SJSA1 (cell line): ENCODE measurements around the gene TRPV6. TPM values are rescaled to one million over a fixed set of nuclear protein-coding genes. Genes with fewer than 3 reads are reported as not detected.

Source experiments
- DNase-seq, 2 experiments: peaks; one replicate each; pipeline ENCODE4 v3.0.0-alpha.2; 2015 to 2020; ENCODE audit warnings: low spot score in 2 of 2, low read depth in 1 of 2
- H3K27ac ChIP-seq: fragments of 250-450 bp; sonication (Bioruptor Pico); 2 replicates; pipeline ENCODE4 v1.5.1; 2020; ENCODE audit warnings: mild to moderate bottlenecking, moderate library complexity
- H3K27me3 ChIP-seq: fragments of 250-450 bp; sonication (Bioruptor Pico); replicated peaks from 2 replicates; pipeline ENCODE4 v1.5.1; 2020; ENCODE audit warnings: mild to moderate bottlenecking, moderate library complexity
- H3K36me3 ChIP-seq: fragments of 250-450 bp; sonication (Bioruptor Pico); 2 replicates; pipeline ENCODE4 v1.5.1; 2020; ENCODE audit warnings: mild to moderate bottlenecking
- H3K4me1 ChIP-seq: fragments of 250-450 bp; sonication (Bioruptor Pico); replicated peaks from 2 replicates; pipeline ENCODE4 v1.6.1; 2021; ENCODE audit warnings: mild to moderate bottlenecking
- H3K4me3 ChIP-seq: fragments of 250-450 bp; sonication (Bioruptor Pico); 2 replicates; pipeline ENCODE4 v1.5.1; 2020; ENCODE audit warnings: mild to moderate bottlenecking
- H3K9me3 ChIP-seq: fragments of 250-450 bp; sonication (Bioruptor Pico); replicated peaks from 2 replicates; pipeline ENCODE4 v1.5.1; 2020; ENCODE audit warnings: mild to moderate bottlenecking
- total RNA-seq: library from RNA; depleted of rRNA; stranded (reverse); fragments of >200 nt; shearing (Covaris generic); gene quantifications from 2 replicates; pipeline ENCODE4 v1.2.3, GENCODE V29; 2014

TRPV6 gene
- total RNA-seq, 1 experiment from 2014 or later = not detected

GRCh38 chr7:142854372-142855113 is 31.0 kb downstream of the TRPV6 start, which contains the start of gene EPHB6:
Gene EPHB6 (plus strand): TSS chr7:142855076. CDS start chr7:142863228, 8,152 bp downstream.
- Histone ChIP-seq H3K4me3 (peak within 1 kb of the TSS; percentile 57), H3K27ac (no peak within 1 kb of the TSS), H3K36me3 (no peaks in the 10 kb centered on the region), H3K4me1 (peaks cover 7% of the 10 kb centered on the region), H3K27me3 (peaks cover 32% of the 10 kb centered on the region), H3K9me3 (no peaks in the 10 kb centered on the region)
- DNase-seq = peak in 1 of 2 experiments; percentile 45

GRCh38 chr7:142853739-142854371 is 31.7 kb downstream of the TRPV6 start:
- peaks cover 32% of the 10 kb centered on the region for H3K27me3 ChIP-seq
- no peaks in the 10 kb centered on the region for H3K9me3 ChIP-seq
- H3K4me3 ChIP-seq = peak overlapping the region; percentile 57
- peak in 1 of 2 experiments; percentile 71 for DNase-seq
- H3K36me3 ChIP-seq = no peaks in the 10 kb centered on the region
- peaks cover 7% of the 10 kb centered on the region for H3K4me1 ChIP-seq
- no peak overlapping the region for H3K27ac ChIP-seq

GRCh38 chr7:142851919-142852318 is 33.6 kb downstream of the TRPV6 start:
- Histone ChIP-seq H3K4me3 (no peak overlapping the region), H3K4me1 (peaks cover 7% of the 10 kb centered on the region), H3K27me3 (peaks cover 32% of the 10 kb centered on the region), H3K27ac (no peak overlapping the region), H3K36me3 (no peaks in the 10 kb centered on the region), H3K9me3 (no peaks in the 10 kb centered on the region)
- no peak for DNase-seq

- H3K36me3 ChIP-seq = no peaks in the 10 kb centered on the region
- H3K4me1 ChIP-seq = peaks cover 7% of the 10 kb centered on the region
- H3K4me3 ChIP-seq = no peak overlapping the region
- no peak overlapping the region for H3K27ac ChIP-seq
- no peaks in the 10 kb centered on the region for H3K9me3 ChIP-seq
- no peak for DNase-seq
- H3K27me3 ChIP-seq = peaks cover 32% of the 10 kb centered on the region
These were observed 34.3 kb downstream of the TRPV6 start for GRCh38 chr7:142851269-142851668.

GRCh38 chr7:142847353-142847752 is 38.2 kb downstream of the TRPV6 start:
- Histone ChIP-seq H3K4me3 (no peak overlapping the region), H3K4me1 (no peaks in the 10 kb centered on the region), H3K36me3 (no peaks in the 10 kb centered on the region), H3K9me3 (no peaks in the 10 kb centered on the region), H3K27me3 (peaks cover 21% of the 10 kb centered on the region; the same call in 1 of the 2 replicates), H3K27ac (no peak overlapping the region)
- DNase-seq = no peak

GRCh38 chr7:142842251-142842766 is 43.2 kb downstream of the TRPV6 start:
- H3K27ac ChIP-seq = no peak overlapping the region
- H3K27me3 ChIP-seq = 0 out of 2 replicates have a peak, but pooled peaks cover 8% of the 10 kb centered on the region
- DNase-seq = no peak
- H3K36me3 ChIP-seq = no peaks in the 10 kb centered on the region
- no peaks in the 10 kb centered on the region for H3K9me3 ChIP-seq
- no peak overlapping the region for H3K4me3 ChIP-seq
- no peaks in the 10 kb centered on the region for H3K4me1 ChIP-seq

- Histone ChIP-seq H3K27me3 (0 out of 2 replicates have a peak, but pooled peaks cover 8% of the 10 kb centered on the region), H3K4me1 (no peaks in the 10 kb centered on the region), H3K27ac (no peak overlapping the region), H3K4me3 (no peak overlapping the region), H3K36me3 (no peaks in the 10 kb centered on the region), H3K9me3 (no peaks in the 10 kb centered on the region)
- DNase-seq = no peak
These were observed 46.9 kb downstream of the TRPV6 start for GRCh38 chr7:142838461-142839213.

- Histone ChIP-seq H3K36me3 (no peaks in the 10 kb centered on the region), H3K27ac (no peak overlapping the region), H3K9me3 (no peaks in the 10 kb centered on the region), H3K4me3 (no peak overlapping the region), H3K27me3 (0 out of 2 replicates have a peak, but pooled peaks cover 2% of the 10 kb centered on the region), H3K4me1 (no peaks in the 10 kb centered on the region)
- DNase-seq = no peak
These were observed 49.1 kb downstream of the TRPV6 start for GRCh38 chr7:142836426-142836825.

- H3K4me1 ChIP-seq = no peaks in the 10 kb centered on the region
- no peaks in the 10 kb centered on the region for H3K36me3 ChIP-seq
- no peaks in the 10 kb centered on the region for H3K27me3 ChIP-seq
- no peak overlapping the region for H3K27ac ChIP-seq
- DNase-seq = no peak
- no peaks in the 10 kb centered on the region for H3K9me3 ChIP-seq
- no peak overlapping the region for H3K4me3 ChIP-seq
These were observed 50.1 kb downstream of the TRPV6 start for GRCh38 chr7:142835487-142835886.

GRCh38 chr7:142833174-142834048 is 52.1 kb downstream of the TRPV6 start:
- Histone ChIP-seq H3K27me3 (no peaks in the 10 kb centered on the region), H3K4me3 (no peak overlapping the region), H3K36me3 (no peaks in the 10 kb centered on the region), H3K9me3 (no peaks in the 10 kb centered on the region), H3K27ac (no peak overlapping the region), H3K4me1 (no peaks in the 10 kb centered on the region)
- no peak for DNase-seq

- Histone ChIP-seq H3K27ac (no peak overlapping the region), H3K27me3 (0 out of 2 replicates have a peak, but pooled peaks cover 3% of the 10 kb centered on the region), H3K4me3 (no peak overlapping the region), H3K9me3 (no peaks in the 10 kb centered on the region), H3K4me1 (no peaks in the 10 kb centered on the region), H3K36me3 (no peaks in the 10 kb centered on the region)
- no peak for DNase-seq
These were observed 53.1 kb downstream of the TRPV6 start for GRCh38 chr7:142832417-142832816.

GRCh38 chr7:142827951-142828500 is 57.5 kb downstream of the TRPV6 start:
- no peaks in the 10 kb centered on the region for H3K4me1 ChIP-seq
- 0 out of 2 replicates have a peak, but pooled peaks cover 3% of the 10 kb centered on the region for H3K27me3 ChIP-seq
- H3K27ac ChIP-seq = no peak overlapping the region
- no peaks in the 10 kb centered on the region for H3K36me3 ChIP-seq
- H3K9me3 ChIP-seq = no peaks in the 10 kb centered on the region
- no peak for DNase-seq
- no peak overlapping the region for H3K4me3 ChIP-seq
